Karpas-422 (cell line): ENCODE data around the gene PRDM16. TPM values are rescaled to one million over a fixed set of nuclear protein-coding genes. Genes with fewer than 3 reads are reported as not detected.

Experiments
- DNase-seq: peaks from one replicate; pipeline ENCODE4 v3.0.0-alpha.2; 2015
- H2AFZ ChIP-seq: fragments of 200-600 bp; sonication (generic); 2 replicates; pipeline ENCODE4 v1.6.1; 2014; ENCODE audit warnings: antibody characterized with exemption, low read length, mixed read lengths
- H3K27ac ChIP-seq: fragments of 200-600 bp; sonication (generic); 2 replicates; pipeline ENCODE4 v1.5.1; 2014; ENCODE audit warnings: mild to moderate bottlenecking, low read length, moderate library complexity
- H3K27me3 ChIP-seq: fragments of 200-600 bp; sonication (generic); 2 replicates; pipeline ENCODE4 v1.6.1; 2014; ENCODE audit warnings: low read length, mixed read lengths
- H3K36me3 ChIP-seq: fragments of 200-600 bp; sonication (generic); 2 replicates; pipeline ENCODE4 v1.6.1; 2014; ENCODE audit warnings: low read length, mixed read lengths; ENCODE audit not compliant: insufficient read depth
- H3K4me1 ChIP-seq: fragments of 200-600 bp; sonication (generic); 2 replicates; pipeline ENCODE4 v1.6.1; 2014; ENCODE audit warnings: mild to moderate bottlenecking, low read length, mixed read lengths
- H3K4me2 ChIP-seq: fragments of 200-600 bp; sonication (generic); 2 replicates; pipeline ENCODE4 v1.6.1; 2014; ENCODE audit warnings: low read length, low read depth, mild to moderate bottlenecking; ENCODE audit not compliant: poor library complexity, severe bottlenecking
- H3K4me3 ChIP-seq: fragments of 200-600 bp; sonication (generic); 2 replicates; pipeline ENCODE4 v1.5.1; 2014; ENCODE audit warnings: mild to moderate bottlenecking, antibody characterized with exemption, low read length, mixed read lengths
- H3K79me2 ChIP-seq: fragments of 200-600 bp; sonication (generic); 2 replicates; pipeline ENCODE4 v1.6.1; 2014; ENCODE audit warnings: mild to moderate bottlenecking, low read length, mixed read lengths
- H3K9ac ChIP-seq: fragments of 200-600 bp; sonication (generic); 2 replicates; pipeline ENCODE4 v1.6.0; 2014; ENCODE audit warnings: low read length
- H3K9me2 ChIP-seq: fragments of 200-600 bp; sonication (generic), shearing (Covaris generic); replicated peaks from 2 replicates; pipeline ENCODE4 v1.6.0; 2014; ENCODE audit warnings: mild to moderate bottlenecking, low read length, moderate library complexity; ENCODE audit not compliant: insufficient read depth
- H3K9me3 ChIP-seq: fragments of 300-700, 200-600 bp; sonication (generic); 2 replicates; pipeline ENCODE4 v1.6.1; 2014; ENCODE audit warnings: low read length, mixed read lengths
- H4K20me1 ChIP-seq: fragments of 200-600 bp; sonication (generic); 2 replicates; pipeline ENCODE4 v1.6.1; 2014; ENCODE audit warnings: mild to moderate bottlenecking, antibody characterized with exemption, low read length, low read depth; ENCODE audit not compliant: insufficient read depth
- total RNA-seq: library from RNA; depleted of rRNA; stranded (reverse); fragments of >200 nt; shearing (Covaris generic); gene quantifications from 2 replicates; pipeline ENCODE4 v1.2.3, GENCODE V29; 2014; ENCODE audit warnings: low replicate concordance

PRDM16 gene
- total RNA-seq, 1 experiment from 2014 or later: not detected

GRCh38 chr1:3419415-3420204, 350.6 kb downstream of the PRDM16 start:
- Histone ChIP-seq H3K9ac (no peak overlapping the region), H3K4me1 (no peaks in the 10 kb centered on the region), H3K27ac (no peak overlapping the region), H3K9me2 (no peaks in the 10 kb centered on the region), H3K27me3 (no peaks in the 10 kb centered on the region), H3K36me3 (no peaks in the 10 kb centered on the region), H3K4me3 (no peak overlapping the region), H2AFZ (no peak overlapping the region), H3K79me2 (no peaks in the 10 kb centered on the region), H4K20me1 (no peaks in the 10 kb centered on the region), H3K4me2 (no peak overlapping the region), H3K9me3 (peaks cover 10% of the 10 kb centered on the region; the same call in 1 of the 2 replicates)
- DNase-seq: no peak

- no peaks in the 10 kb centered on the region for H3K36me3 ChIP-seq
- H4K20me1 ChIP-seq: no peaks in the 10 kb centered on the region
- DNase-seq: no peak
- no peaks in the 10 kb centered on the region for H3K27me3 ChIP-seq
- H3K4me3 ChIP-seq: no peak overlapping the region
- H3K9me3 ChIP-seq: peaks cover 10% of the 10 kb centered on the region; the same call in 1 of the 2 replicates
- no peaks in the 10 kb centered on the region for H3K4me1 ChIP-seq
- H3K79me2 ChIP-seq: no peaks in the 10 kb centered on the region
- H3K9me2 ChIP-seq: no peaks in the 10 kb centered on the region
- no peak overlapping the region for H3K27ac ChIP-seq
- no peak overlapping the region for H3K4me2 ChIP-seq
- H3K9ac ChIP-seq: no peak overlapping the region
- H2AFZ ChIP-seq: no peak overlapping the region
These were observed 351.4 kb downstream of the PRDM16 start for GRCh38 chr1:3420218-3420951.

- Histone ChIP-seq H3K36me3 (no peaks in the 10 kb centered on the region), H2AFZ (no peak overlapping the region), H3K27me3 (no peaks in the 10 kb centered on the region), H3K4me1 (no peaks in the 10 kb centered on the region), H3K9me2 (no peaks in the 10 kb centered on the region), H3K9ac (no peak overlapping the region), H4K20me1 (no peaks in the 10 kb centered on the region), H3K9me3 (no peaks in the 10 kb centered on the region), H3K4me2 (no peak overlapping the region), H3K4me3 (no peak overlapping the region), H3K27ac (no peak overlapping the region), H3K79me2 (no peaks in the 10 kb centered on the region)
- DNase-seq: no peak
These were observed 353.6 kb downstream of the PRDM16 start for GRCh38 chr1:3422638-3423037.

- Histone ChIP-seq H3K27ac (no peak overlapping the region), H3K27me3 (no peaks in the 10 kb centered on the region), H3K79me2 (no peaks in the 10 kb centered on the region), H3K4me3 (no peak overlapping the region), H3K4me1 (no peaks in the 10 kb centered on the region), H4K20me1 (no peaks in the 10 kb centered on the region), H3K4me2 (no peak overlapping the region), H3K9ac (no peak overlapping the region), H3K9me3 (no peaks in the 10 kb centered on the region), H3K9me2 (no peaks in the 10 kb centered on the region), H2AFZ (no peak overlapping the region), H3K36me3 (no peaks in the 10 kb centered on the region)
- DNase-seq: no peak
These were observed 354.3 kb downstream of the PRDM16 start for GRCh38 chr1:3423245-3423829.

- Histone ChIP-seq H3K9me3 (no peaks in the 10 kb centered on the region), H3K9ac (no peak overlapping the region), H3K4me3 (no peak overlapping the region), H4K20me1 (no peaks in the 10 kb centered on the region), H3K27me3 (no peaks in the 10 kb centered on the region), H3K36me3 (no peaks in the 10 kb centered on the region), H3K4me2 (no peak overlapping the region), H3K9me2 (no peaks in the 10 kb centered on the region), H3K79me2 (no peaks in the 10 kb centered on the region), H3K4me1 (no peaks in the 10 kb centered on the region), H2AFZ (no peak overlapping the region), H3K27ac (no peak overlapping the region)
- no peak for DNase-seq
These were observed 355.1 kb downstream of the PRDM16 start for GRCh38 chr1:3423896-3424611.

GRCh38 chr1:3425486-3426215, 356.6 kb downstream of the PRDM16 start:
- no peaks in the 10 kb centered on the region for H3K27me3 ChIP-seq
- no peak for DNase-seq
- H3K36me3 ChIP-seq: no peaks in the 10 kb centered on the region
- H4K20me1 ChIP-seq: no peaks in the 10 kb centered on the region
- no peaks in the 10 kb centered on the region for H3K4me1 ChIP-seq
- no peak overlapping the region for H3K4me2 ChIP-seq
- no peaks in the 10 kb centered on the region for H3K79me2 ChIP-seq
- no peaks in the 10 kb centered on the region for H3K9me3 ChIP-seq
- no peak overlapping the region for H3K27ac ChIP-seq
- H2AFZ ChIP-seq: no peak overlapping the region
- H3K4me3 ChIP-seq: no peak overlapping the region
- H3K9ac ChIP-seq: no peak overlapping the region
- no peaks in the 10 kb centered on the region for H3K9me2 ChIP-seq

- H3K4me2 ChIP-seq: no peak overlapping the region
- no peaks in the 10 kb centered on the region for H3K9me3 ChIP-seq
- no peak overlapping the region for H2AFZ ChIP-seq
- no peak overlapping the region for H3K9ac ChIP-seq
- no peak overlapping the region for H3K27ac ChIP-seq
- H3K36me3 ChIP-seq: no peaks in the 10 kb centered on the region
- no peaks in the 10 kb centered on the region for H3K4me1 ChIP-seq
- no peaks in the 10 kb centered on the region for H3K27me3 ChIP-seq
- H4K20me1 ChIP-seq: no peaks in the 10 kb centered on the region
- no peaks in the 10 kb centered on the region for H3K79me2 ChIP-seq
- DNase-seq: no peak
- no peaks in the 10 kb centered on the region for H3K9me2 ChIP-seq
- H3K4me3 ChIP-seq: no peak overlapping the region
These were observed 358.0 kb downstream of the PRDM16 start for GRCh38 chr1:3426956-3427535.
